Measurements from ENCODE around the gene LY9. TPM values are rescaled to one million over a fixed set of nuclear protein-coding genes. Genes with fewer than 3 reads are reported as not detected.

The LY9 gene
- total RNA-seq, 4 donors from 2014 or later, result 0.22 to 5.1 (median 3.8) TPM; not detected in 1

- no peak for TF ChIP-seq CTCF (IDR thresholded peaks at IDR 0.05; ENCODE audit: low read depth)
Measured at GRCh38 chr1:160827418-160827817, 31.4 kb downstream of the LY9 start.

GRCh38 chr1:160829766-160830165 lies 33.8 kb downstream of the LY9 start:
- TF ChIP-seq CTCF (IDR thresholded peaks at IDR 0.05; ENCODE audit: low read depth), result no peak

GRCh38 chr1:160830321-160831153 lies 34.6 kb downstream of the LY9 start:
- no peak for TF ChIP-seq CTCF (IDR thresholded peaks at IDR 0.05; ENCODE audit: low read depth)

- TF ChIP-seq CTCF (IDR thresholded peaks at IDR 0.05; ENCODE audit: low read depth), result no peak
Measured at GRCh38 chr1:160834945-160835565, 39.1 kb downstream of the LY9 start.

GRCh38 chr1:160835751-160836150 lies 39.8 kb downstream of the LY9 start:
- TF ChIP-seq CTCF (IDR thresholded peaks at IDR 0.05; ENCODE audit: low read depth), result no peak

- no peak for TF ChIP-seq CTCF (IDR thresholded peaks at IDR 0.05; ENCODE audit: low read depth)
Measured at GRCh38 chr1:160836561-160836960, 40.6 kb downstream of the LY9 start.

- TF ChIP-seq CTCF (IDR thresholded peaks at IDR 0.05; ENCODE audit: low read depth), result no peak
Measured at GRCh38 chr1:160836981-160837557, 41.1 kb downstream of the LY9 start.

Measured in subcutaneous adipose tissue (tissue), 4 donors.